ENCODE measurements around the gene ACIN1. TPM values are rescaled to one million over a fixed set of nuclear protein-coding genes. Genes with fewer than 3 reads are reported as not detected.

ACIN1 gene
- total and polyA plus RNA-seq, 7 donors = 45.2 to 83.2 (median 75.3) TPM

GRCh38 chr14:23049011-23049410 is 45.9 kb downstream of the ACIN1 start:
- no peak overlapping the region for H3K4me3 ChIP-seq
- no peaks in the 10 kb centered on the region for H3K36me3 ChIP-seq (ENCODE audit: insufficient read depth in 1 of 2, low read depth in 1 of 2)
- H3K27ac ChIP-seq = no peak overlapping the region
- no peak for TF ChIP-seq CTCF (IDR thresholded peaks at IDR 0.05)
- no peaks in the 10 kb centered on the region for H3K4me1 ChIP-seq
- no peaks in the 10 kb centered on the region for H3K9me3 ChIP-seq
- intact Hi-C loops (cut with DNase I) = no loop called here
- no peak for ATAC-seq
- 96 to 99% (median 97%) methylated on average over 9 of the region's 9 CpGs for WGBS, 3 donors
- no peaks in the 10 kb centered on the region for H3K27me3 ChIP-seq (ENCODE audit: insufficient read depth in 3 of 3, low read length in 2 of 3)
- DNase-seq = no peak

GRCh38 chr14:23047751-23048693 is 46.9 kb downstream of the ACIN1 start:
- WGBS, 3 donors = 72 to 83% (median 83%) methylated on average over 73 to 85 of the region's 85 CpGs
- no peak for TF ChIP-seq CTCF (IDR thresholded peaks at IDR 0.05)

GRCh38 chr14:23047034-23047634 is 47.8 kb downstream of the ACIN1 start:
- intact Hi-C loops (cut with DNase I) = no loop called here
- no peak for TF ChIP-seq CTCF (IDR thresholded peaks at IDR 0.05)
- 53 to 66% (median 59%) methylated on average over 6 of the region's 6 CpGs for WGBS, 3 donors
- Histone ChIP-seq H3K4me1 (no peaks in the 10 kb centered on the region), H3K27me3 (ENCODE audit: insufficient read depth in 3 of 3, low read length in 2 of 3) (no peaks in the 10 kb centered on the region), H3K4me3 (no peak overlapping the region), H3K27ac (no peak overlapping the region), H3K9me3 (no peaks in the 10 kb centered on the region), H3K36me3 (ENCODE audit: insufficient read depth in 1 of 2, low read depth in 1 of 2) (no peaks in the 10 kb centered on the region)
- ATAC-seq = no peak
- no peak for DNase-seq

More at GRCh38 chr14:23047751-23048693, 46.9 kb downstream of the ACIN1 start:
- no peaks in the 10 kb centered on the region for H3K9me3 ChIP-seq
- H3K4me1 ChIP-seq = no peaks in the 10 kb centered on the region
- ATAC-seq (no peak), DNase-seq (no peak)
- intact Hi-C loops (cut with DNase I) = no loop called here
- H3K36me3 ChIP-seq (ENCODE audit: insufficient read depth in 1 of 2, low read depth in 1 of 2) = no peaks in the 10 kb centered on the region
- H3K27ac ChIP-seq = no peak overlapping the region
- H3K4me3 ChIP-seq = no peak overlapping the region
- H3K27me3 ChIP-seq (ENCODE audit: insufficient read depth in 3 of 3, low read length in 2 of 3) = no peaks in the 10 kb centered on the region

- Histone ChIP-seq H3K27me3 (ENCODE audit: insufficient read depth in 3 of 3, low read length in 2 of 3) (no peaks in the 10 kb centered on the region), H3K4me1 (no peaks in the 10 kb centered on the region), H3K27ac (no peak overlapping the region), H3K4me3 (no peak overlapping the region), H3K9me3 (no peaks in the 10 kb centered on the region), H3K36me3 (ENCODE audit: insufficient read depth in 1 of 2, low read depth in 1 of 2) (no peaks in the 10 kb centered on the region)
- ATAC-seq (peak in 2 of 4 donors; percentile 23 to 40), DNase-seq (no peak)
- intact Hi-C loops (cut with DNase I) = no loop called here
- TF ChIP-seq CTCF (IDR thresholded peaks at IDR 0.05) = no peak
- 84% methylated on average over 13 of the region's 13 CpGs for WGBS, 3 donors
These were observed 49.2 kb downstream of the ACIN1 start for GRCh38 chr14:23045419-23046357.
